SH-SY5Y (cell line): ENCODE measurements around the gene IL16.

ENCODE experiments used
- GATA2 ChIP-seq: IDR thresholded peaks from 2 replicates; pipeline ENCODE4 v1.6.1; 2011; ENCODE audit warnings: mild to moderate bottlenecking, low read depth, low read length
- GATA3 ChIP-seq: IDR thresholded peaks from 2 replicates; pipeline ENCODE4 v1.6.1; 2011; ENCODE audit warnings: low read depth, mild to moderate bottlenecking, low read length, moderate library complexity

The IL16 gene

DNA sequence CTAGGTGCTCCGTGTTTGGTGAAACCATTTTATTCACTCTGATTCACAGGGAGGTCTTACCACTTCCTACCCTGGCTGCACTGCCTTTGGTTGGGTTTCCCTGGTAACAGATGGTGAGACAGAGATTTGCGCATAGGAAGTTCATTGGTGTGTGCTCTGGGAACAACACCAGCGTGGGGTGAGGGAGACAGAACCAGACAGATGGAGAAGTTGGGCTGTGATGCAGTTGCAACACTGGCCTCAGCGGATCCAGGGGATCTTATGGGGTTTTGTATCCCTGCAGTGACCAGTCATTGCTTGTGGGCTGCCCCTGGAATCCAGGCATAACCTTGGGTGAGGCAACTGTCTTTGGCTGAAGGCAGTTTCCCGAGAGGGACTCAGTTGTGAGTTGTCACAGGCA lies 12.5 kb upstream of the IL16 start:
- no peak for TF ChIP-seq GATA2
- TF ChIP-seq GATA3: no peak

DNA sequence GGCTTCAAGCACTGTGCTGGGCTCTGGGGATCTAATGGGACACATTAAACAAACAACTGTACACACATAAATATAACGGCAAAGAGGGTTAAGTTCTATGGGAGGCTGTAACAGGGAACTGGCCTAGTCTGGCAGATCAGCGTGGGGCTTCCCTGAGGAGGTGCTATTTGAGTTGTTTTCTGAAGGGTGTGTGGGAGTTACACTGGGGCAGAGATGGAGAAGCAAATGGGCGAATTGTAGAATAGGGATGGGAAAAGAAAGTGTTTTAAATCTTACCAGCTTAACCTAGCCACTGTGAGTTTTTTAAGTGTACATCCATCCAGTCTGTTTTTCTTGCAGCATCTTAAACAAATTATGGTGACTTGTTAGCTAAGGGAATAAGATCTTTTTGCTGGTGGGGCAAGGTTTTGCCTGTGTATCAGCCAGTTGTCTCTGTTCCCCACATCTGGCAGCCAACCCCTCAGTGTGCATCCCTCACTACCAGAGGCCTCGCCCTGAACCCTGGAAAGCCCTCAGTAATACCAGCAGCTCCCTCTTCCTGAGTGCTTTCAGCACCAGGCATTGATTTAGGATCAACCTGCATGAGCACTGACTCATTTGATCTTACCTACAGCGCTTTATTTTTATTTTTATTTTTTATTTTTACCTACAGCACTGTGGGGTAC lies 10.9 kb upstream of the IL16 start:
- TF ChIP-seq GATA3 (no peak), GATA2 (no peak)

DNA sequence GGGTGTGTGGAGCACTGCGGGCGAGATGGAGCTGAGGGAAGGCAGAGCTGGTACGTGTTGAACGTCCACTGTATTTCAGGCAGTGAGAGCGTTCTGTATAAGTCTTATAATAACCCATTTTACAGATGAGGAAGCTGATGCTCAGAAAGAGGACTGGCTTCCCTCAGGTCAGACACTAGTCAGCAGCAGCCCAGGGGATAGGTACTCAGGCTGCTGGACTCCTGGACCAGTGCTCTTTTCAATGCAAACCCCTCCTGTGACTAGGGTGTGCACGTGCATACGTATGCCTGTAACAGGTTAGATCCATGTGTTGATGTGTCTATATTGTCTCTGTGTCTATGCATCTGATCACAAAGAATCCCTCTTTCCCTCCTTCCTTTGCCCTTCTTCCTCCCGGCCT lies 8.3 kb upstream of the IL16 start:
- no peak for TF ChIP-seq GATA3
- no peak for TF ChIP-seq GATA2

DNA sequence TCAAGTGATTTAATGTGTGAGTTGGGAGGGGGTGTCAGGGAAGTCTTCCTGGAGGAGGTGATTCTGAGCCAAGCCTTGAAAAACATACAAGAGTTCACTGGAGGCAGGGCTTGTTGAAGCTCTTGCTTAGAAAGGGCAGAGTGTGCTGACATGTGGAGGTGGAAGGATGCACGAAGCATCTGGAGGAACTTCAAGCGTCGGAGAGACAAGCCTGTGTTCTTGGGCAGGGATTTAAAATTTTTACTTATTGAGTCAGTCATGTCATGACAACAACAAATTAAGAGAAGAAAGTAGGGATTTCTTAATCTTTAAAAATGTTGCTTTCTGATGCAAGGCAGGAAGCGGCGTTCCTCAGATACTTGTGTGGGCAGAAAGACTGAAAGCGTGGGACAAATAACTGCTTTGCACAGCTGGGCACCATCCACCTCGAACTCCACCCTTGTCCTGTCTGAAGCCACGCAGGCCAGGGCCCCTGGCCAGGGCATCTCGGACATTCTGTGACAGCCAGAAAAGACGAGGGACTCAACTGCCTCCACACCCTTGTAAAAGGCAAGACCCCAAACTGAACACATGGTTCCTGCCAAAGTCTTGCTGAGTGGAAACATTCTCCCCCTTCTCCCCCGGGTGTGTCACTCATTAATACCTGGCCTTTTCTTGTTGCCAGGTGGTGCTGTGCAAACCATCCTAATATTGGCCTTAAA lies 6.9 kb upstream of the IL16 start:
- no peak for TF ChIP-seq GATA3
- no peak for TF ChIP-seq GATA2

DNA sequence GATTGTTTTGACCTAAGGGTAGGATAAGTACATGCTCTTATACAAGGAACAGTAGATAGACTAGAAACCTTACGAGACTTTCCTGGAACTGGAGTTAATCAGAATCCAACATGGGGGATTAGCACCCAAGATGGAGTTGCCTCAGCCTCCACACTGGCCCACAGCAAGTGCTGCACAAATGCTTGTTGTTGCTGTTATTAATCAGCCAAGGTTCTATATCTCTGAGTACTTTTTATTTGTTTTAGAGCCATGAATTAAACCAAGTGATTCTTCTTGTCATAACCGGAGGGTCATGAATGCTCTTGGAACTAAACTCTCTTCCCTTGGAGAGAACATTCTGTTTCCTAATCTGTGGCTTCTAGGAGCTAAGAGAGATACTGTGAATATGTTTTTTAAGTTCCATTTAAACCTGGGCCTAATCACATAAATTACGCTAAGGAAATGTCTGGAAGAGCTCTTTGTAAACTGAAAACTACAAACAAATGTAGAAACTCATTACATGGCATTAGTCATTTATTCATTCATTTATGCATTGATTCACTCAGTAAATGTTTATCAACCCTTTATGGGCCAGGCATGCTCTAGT lies 5.7 kb upstream of the IL16 start:
- TF ChIP-seq GATA2 (no peak), GATA3 (no peak)

DNA sequence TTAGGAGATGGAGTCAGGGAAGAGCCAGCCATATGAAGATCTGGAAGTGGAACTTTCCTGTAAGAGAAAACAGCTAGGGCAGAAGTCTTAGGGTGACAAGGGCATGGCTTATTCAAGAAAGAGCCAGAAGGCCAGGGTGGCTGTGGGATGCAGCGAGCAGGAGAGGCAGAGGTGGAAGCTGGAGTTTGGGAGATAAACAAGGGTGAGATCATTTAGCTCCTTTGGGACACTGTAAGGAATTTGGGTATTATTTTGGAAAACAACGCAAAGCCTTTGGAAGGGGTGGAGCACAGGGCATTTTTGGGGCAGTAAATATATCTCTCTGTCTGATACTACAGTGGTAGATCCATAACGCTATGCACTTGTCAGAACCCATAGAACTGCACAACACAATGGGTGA lies 5.0 kb upstream of the IL16 start:
- TF ChIP-seq GATA2 (no peak), GATA3 (no peak)

DNA sequence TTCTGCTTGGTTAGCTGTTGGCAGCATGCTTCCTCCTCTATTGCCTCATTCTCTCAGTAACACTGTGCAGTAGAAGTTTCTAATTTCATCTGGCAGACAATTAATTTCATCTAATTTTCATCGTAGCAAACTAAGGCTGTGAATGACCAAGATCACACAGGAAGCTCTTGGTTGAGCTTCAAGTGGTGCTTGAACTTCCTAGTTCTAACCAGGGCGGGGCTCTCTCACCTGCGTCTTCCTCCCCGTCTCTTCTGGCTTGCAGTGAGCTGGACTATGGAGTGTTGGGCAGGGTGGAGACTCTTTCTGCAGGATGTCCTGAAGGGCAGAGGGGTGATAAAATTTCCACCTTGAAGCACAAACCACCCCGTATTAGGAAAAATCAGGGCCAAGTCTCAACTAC lies 2.0 kb upstream of the IL16 start:
- no peak for TF ChIP-seq GATA2
- TF ChIP-seq GATA3: no peak

DNA sequence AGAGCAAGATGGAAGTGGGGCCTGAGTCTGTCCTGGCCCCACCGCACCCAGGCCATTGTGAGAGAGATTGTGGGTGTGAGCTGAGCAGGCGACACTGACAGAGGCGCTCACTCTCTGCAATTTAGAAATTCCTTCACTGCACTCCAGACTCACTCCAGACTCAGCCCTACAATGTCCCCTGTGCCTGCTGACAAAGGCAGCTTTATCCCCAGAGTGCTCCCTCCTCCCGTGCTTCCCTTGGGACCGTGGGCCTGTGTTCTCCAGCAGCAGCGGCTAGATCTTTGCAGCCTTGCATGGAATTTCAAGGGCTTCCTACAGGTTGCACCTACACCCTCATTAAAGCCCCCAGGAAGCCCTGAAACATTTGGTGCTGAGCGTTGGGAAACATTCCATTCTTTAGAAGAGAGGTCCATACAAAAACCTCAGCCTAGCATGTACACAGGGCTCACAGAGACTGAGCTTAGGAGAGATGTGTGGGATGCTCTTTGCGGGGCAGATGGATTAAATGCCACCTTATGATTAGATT lies 1.3 kb upstream of the IL16 start:
- TF ChIP-seq GATA3: no peak

DNA sequence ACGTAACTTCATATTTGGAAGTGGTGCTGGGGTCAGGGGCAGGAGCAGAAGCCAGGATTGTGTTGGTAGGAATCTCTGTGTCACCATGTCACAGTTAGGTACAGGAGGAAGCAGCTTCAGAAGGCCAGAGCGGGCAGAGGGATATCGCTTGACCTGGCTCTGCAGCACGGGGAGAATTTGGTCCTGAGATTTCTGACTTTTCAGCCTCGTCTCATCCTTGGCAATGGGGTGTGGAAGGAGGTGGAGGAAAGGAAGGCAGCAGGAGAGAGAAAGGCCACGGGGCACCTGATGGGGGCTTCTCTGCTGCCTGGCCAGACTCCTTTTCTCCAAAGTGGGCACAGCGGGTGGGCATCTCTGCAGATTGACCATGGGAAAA lies 564 bp downstream of the IL16 start:
- TF ChIP-seq GATA3: no peak
- TF ChIP-seq GATA2: no peak

DNA sequence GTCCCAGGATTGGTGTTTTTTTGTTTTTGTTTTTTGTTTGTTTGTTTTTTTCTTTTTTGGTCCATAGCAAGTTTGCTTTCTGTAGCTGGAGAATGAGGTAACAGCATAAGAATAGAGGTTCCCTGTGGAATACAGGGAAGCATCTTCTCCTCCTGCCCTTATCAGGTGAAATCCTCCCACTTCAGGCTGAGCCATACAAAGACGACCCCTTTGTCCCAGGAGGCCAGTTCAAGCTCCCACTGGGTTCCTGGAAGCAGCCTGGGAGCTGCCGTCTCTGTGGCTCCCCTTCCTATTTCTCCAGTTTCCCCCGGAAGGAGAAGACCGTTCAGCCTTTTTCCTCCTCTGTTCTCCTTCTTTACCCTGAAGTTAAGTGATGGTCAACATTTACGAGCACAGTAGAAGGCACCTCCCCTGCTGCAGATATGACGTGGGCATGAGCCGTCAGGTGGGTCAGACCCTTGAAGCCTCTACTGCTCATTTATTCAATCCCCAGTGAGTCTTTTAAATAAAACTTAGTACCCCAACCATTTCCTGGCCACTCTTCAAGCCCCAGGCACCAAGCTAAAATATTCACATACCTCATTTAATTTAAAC lies 1.1 kb downstream of the IL16 start:
- TF ChIP-seq GATA2 (no peak), GATA3 (no peak)

DNA sequence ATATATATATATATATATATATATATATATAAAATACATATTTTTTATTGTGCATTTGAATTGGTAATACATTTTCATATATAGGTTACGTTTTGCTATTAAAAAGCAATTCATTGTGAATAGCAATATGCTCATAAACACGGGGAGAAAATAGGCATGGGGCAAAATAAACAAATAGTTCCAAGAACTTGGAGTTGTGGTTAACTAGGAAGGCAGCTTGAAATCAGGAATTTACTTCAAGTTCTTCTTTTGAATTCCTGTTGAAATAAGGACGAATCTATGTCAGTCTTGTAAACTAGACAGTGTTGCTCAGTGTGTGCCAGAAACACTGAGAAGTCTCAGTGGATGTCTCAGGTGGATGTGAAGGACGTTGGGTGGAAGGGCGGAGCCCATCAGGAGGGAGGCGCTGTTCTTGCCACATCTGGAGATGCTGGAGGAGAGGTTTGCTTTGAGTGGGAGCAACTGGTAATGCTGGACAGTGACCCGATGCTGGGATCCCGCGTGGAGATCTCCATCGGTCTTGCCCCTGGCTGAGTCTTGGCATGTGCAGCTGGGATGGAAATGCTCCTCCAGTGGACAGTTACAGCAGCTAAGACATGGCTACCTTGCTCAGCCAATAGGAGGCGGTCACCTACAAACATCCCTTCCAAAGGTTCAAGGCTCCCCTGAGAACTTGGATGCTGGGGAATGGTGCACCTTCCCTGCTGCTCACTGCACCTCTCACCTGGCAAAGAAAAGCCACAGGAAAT lies 2.5 kb downstream of the IL16 start:
- TF ChIP-seq GATA3 (no peak), GATA2 (no peak)

DNA sequence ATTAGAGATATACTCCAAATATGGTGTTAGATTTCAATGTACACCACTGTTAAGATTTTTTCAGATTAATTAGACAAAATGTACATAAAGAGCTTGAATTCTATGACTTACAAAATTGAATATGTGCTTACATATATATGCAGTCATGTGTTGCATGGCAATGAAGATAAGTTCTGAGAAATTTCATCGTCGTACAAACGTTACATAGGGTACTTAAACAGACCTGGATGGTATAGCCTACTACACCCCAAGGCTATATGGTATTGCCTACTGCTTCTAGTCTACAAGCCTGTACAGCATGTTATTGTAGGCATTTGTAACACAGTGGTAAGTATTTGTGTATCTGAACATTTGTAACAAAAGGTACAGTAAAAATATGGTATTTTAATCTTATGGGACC lies 9.3 kb downstream of the IL16 start:
- TF ChIP-seq GATA2 (no peak), GATA3 (no peak)

DNA sequence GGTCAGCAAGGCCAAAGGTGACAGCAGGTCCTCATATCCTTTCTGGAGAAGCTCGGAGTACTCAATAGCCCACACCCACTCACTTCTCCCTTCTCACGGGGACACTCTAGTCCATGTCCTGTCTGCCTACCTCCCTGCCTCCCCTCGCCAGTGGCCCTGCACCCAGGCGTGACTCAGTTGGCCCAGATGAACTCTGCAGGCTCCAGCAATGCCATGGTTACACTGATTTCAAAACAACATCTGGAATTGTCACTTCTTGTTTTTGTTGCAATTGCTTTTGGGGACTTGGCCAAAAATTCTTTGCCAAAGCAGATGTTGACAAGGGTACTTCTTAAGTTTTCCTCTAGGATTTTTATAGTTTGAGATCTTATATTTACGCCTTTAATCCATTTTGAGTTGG lies 13.0 kb downstream of the IL16 start:
- TF ChIP-seq GATA3 (no peak), GATA2 (no peak)

DNA sequence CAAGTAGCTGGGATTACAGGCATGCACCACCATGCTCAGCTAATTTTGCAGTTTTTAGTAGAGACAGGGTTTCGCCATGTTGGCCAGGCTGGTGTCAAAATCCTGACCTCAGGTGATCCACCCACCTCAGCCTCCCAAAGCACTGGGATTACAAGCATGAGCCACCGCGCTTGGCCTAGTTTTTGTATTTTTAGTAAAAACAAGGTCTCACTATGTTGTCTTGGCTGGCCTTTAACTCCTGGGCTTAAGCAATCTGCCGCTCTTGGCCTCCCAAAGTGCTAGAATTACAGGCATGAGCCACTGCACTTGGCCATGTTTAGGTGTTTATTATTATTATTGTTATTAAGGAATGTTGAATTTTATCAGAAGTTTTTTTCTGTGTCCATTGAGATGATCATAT lies 14.7 kb downstream of the IL16 start:
- TF ChIP-seq GATA3 (no peak), GATA2 (no peak)
